Kidney epithelial cell (primary cell): Measurements from ENCODE around the gene SLC16A6. TPM values are rescaled to one million over a fixed set of nuclear protein-coding genes. Genes with fewer than 3 reads are reported as not detected.
"Not testable (repeated sequence)": the region's sequence is repeated elsewhere in the genome, so short reads cannot be mapped to it uniquely, and the experiment has no call there.

ENCODE experiments used
- DNase-seq: peaks from one replicate; pipeline ENCODE4 v3.0.0-alpha.2; 2010; ENCODE audit warnings: low read depth
- H3K27me3 ChIP-seq: 2 replicates; pipeline ENCODE4 v1.6.0; 2011; ENCODE audit warnings: low read length; ENCODE audit not compliant: control insufficient read depth, insufficient read depth
- H3K36me3 ChIP-seq: 2 replicates; pipeline ENCODE4 v1.5.1; 2011; ENCODE audit warnings: low read length; ENCODE audit not compliant: control insufficient read depth, insufficient read depth
- H3K4me3 ChIP-seq: 2 replicates; pipeline ENCODE4 v1.5.1; 2011; ENCODE audit warnings: low read depth, mild to moderate bottlenecking, control low read depth, low read length
- total RNA-seq: library from RNA; depleted of rRNA; stranded (reverse); fragments of >200 nt; gene quantifications from 2 replicates; pipeline ENCODE4 v1.2.3, GENCODE V29; 2015
- TF ChIP-seq, protein P1 (sequence below): IDR thresholded peaks from 2 replicates; pipeline ENCODE4 v1.5.1; 2011; ENCODE audit warnings: mild to moderate bottlenecking, moderate library complexity, low read length, control low read depth, inconsistent platforms; ENCODE audit not compliant: insufficient read depth, poor library complexity, severe bottlenecking

SLC16A6 gene
- total RNA-seq, 1 donor from 2014 or later: 0.38 TPM

DNA sequence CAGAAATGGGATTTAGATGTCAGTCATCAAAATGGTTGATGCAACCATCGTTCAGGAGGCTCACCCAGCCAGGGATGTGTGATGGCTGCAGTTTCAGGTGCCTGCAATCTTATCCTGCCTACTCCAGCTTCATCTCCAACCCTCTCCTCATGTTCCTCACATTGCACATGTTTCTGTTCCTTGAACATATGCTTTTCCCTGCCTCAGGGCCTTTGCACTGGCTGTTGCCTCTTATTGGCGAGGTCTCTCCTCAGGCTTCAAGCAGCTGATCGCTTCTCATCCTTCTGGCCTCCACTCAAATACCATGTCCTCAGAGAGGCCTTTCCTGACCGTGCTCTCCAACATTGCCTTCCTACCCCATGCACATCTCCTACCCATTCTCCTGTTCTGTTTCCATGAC, 25.0 kb upstream of the SLC16A6 start:
- TF ChIP-seq, protein P1, sequence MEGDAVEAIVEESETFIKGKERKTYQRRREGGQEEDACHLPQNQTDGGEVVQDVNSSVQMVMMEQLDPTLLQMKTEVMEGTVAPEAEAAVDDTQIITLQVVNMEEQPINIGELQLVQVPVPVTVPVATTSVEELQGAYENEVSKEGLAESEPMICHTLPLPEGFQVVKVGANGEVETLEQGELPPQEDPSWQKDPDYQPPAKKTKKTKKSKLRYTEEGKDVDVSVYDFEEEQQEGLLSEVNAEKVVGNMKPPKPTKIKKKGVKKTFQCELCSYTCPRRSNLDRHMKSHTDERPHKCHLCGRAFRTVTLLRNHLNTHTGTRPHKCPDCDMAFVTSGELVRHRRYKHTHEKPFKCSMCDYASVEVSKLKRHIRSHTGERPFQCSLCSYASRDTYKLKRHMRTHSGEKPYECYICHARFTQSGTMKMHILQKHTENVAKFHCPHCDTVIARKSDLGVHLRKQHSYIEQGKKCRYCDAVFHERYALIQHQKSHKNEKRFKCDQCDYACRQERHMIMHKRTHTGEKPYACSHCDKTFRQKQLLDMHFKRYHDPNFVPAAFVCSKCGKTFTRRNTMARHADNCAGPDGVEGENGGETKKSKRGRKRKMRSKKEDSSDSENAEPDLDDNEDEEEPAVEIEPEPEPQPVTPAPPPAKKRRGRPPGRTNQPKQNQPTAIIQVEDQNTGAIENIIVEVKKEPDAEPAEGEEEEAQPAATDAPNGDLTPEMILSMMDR: no peak
- no peak for DNase-seq
- Histone ChIP-seq H3K27me3 (no peaks in the 10 kb centered on the region), H3K4me3 (no peak overlapping the region), H3K36me3 (no peaks in the 10 kb centered on the region)

DNA sequence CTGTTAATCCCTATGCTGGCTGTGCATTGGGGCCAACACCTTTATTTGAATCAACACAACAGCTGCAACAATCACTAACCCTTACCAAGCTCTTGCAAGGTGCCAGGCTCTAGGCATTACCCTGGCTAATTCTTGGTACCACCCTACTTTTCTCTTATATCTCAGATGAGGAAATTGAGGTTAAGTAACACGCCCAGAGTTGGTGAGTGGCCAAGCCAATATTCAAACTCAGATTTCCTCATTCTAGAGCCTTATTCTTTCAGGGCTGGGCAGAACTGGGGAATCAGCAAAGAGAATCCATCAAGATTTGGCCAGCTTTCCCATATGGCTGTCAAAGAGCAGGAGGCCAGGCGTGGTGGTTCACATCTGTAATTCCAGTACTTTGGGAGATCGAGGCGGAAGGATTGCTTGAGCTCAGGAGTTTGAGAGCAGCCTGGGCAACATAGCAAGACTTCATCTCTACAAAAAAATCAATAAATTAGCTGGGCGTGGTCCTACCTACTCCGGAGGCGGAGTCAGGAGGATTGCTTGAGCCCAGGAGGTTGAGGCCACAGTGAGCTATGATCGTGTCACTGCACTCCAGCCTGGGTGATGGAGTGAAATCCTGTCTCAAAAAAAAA, 24.1 kb upstream of the SLC16A6 start:
- H3K36me3 ChIP-seq: no peaks in the 10 kb centered on the region
- TF ChIP-seq, protein P1: no peak
- no peak overlapping the region for H3K4me3 ChIP-seq
- no peak for DNase-seq
- no peaks in the 10 kb centered on the region for H3K27me3 ChIP-seq

DNA sequence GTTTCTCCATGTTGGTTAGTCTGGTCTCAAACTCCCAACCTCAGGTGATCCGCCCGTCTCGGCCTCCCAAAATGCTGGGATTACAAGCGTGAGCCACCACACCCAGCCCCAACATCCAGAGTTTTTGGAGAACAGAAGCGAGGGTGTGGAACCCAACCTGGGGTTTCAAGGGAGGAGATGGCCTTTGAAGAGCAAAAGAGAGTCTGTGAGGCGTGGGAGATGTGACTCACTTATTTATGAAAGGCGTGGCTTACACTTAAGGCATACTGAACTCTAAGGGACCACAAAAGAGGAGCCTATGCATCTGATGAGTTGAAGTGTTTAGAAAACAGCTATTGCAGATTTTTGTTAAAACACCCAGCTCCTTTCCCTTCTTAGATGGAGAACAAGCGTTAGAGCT, 19.2 kb upstream of the SLC16A6 start:
- Histone ChIP-seq H3K4me3 (no peak overlapping the region), H3K27me3 (no peaks in the 10 kb centered on the region), H3K36me3 (no peaks in the 10 kb centered on the region)
- DNase-seq: no peak
- TF ChIP-seq, protein P1: no peak

DNA sequence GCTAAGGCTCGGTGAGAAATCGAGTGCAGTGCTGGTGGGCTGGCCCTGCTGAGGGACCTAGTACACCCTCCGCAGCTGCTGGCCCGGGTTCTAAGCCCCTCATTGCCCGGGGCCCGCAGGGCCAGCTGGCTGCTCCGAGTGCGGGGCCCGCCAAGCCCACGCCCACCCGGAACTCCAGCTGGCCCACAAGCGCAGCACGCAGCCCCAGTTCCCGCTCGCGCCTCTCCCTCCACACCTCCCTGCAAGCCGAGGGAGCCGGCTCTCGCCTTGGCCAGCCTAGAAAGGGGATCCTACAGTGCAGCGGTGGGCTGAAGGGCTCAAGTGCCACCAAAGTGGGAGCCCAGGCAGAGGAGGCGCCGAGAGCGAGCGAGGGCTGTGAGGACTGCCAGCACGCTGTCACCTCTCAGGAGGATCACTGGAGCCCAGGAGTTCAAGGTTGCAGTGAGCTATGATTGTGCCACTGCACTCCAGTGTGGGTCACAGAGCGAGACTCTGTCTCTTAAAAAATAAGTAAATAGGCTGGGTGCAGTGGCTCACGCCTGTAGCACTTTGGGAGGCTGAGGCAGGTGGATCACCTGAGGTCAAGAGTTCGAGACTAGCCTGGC, 18.2 kb upstream of the SLC16A6 start:
- H3K4me3 ChIP-seq, DNase-seq, H3K36me3 ChIP-seq, H3K27me3 ChIP-seq: not testable (repeated sequence)

DNA sequence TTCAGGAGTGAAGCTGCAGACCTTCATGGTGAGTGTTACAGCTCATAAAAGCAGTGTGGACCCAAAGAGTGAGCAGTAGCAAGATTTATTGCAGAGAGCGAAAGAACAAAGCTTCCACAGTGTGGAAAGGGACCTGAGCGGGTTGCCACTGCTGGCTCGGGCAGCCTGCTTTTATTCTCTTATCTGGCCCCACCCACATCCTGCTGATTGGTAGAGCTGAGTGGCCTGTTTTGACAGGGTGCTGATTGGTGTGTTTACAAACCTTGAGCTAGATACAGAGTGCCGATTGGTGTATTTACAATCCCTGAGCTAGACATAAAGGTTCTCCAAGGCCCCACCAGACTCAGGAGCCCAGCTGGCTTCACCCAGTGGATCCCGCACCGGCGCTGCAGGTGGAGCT, 17.6 kb upstream of the SLC16A6 start:
- not testable (repeated sequence) for H3K27me3 ChIP-seq, H3K4me3 ChIP-seq, DNase-seq, H3K36me3 ChIP-seq

DNA sequence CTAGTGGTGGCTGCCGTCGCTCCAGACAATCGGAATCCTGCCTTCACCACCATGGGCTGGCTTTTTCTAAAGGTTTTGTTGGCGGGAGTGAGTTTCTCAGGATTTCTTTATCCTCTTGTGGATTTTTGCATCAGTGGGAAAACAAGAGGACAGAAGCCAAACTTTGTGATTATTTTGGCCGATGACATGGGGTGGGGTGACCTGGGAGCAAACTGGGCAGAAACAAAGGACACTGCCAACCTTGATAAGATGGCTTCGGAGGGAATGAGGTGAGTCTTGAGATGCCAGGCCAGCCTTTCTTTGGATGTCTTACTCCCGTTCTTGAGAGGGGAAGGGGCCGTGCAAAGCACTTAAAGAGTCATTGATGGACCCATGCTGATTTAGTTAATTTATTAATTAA, 16.5 kb upstream of the SLC16A6 start:
- H3K27me3 ChIP-seq: no peaks in the 10 kb centered on the region
- no peak overlapping the region for H3K4me3 ChIP-seq
- no peak for DNase-seq
- H3K36me3 ChIP-seq: no peaks in the 10 kb centered on the region
- TF ChIP-seq, protein P1: no peak

DNA sequence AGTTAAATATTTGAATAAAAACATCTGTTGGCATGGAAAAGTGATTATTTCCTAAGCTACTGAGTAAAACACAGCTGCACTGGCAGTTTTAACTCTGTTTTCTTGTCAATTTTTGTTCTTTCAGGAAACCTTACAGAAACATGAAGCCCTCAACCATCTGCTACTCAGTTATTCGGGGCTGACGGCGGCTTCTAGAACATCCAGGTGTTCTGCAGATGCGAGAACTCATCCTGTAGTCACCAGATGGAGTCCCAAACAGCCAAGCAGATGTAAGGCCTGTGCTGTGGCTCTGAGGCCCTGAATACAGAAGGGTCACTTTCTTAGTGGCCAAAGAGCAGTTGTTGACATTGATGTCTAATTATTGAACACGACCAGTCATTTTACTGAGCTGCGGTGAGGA, 15.9 kb upstream of the SLC16A6 start:
- H3K36me3 ChIP-seq: no peaks in the 10 kb centered on the region
- no peaks in the 10 kb centered on the region for H3K27me3 ChIP-seq
- TF ChIP-seq, protein P1: no peak
- H3K4me3 ChIP-seq: no peak overlapping the region
- DNase-seq: no peak
